GM23338 (cell line): ENCODE measurements around the gene COL4A6. TPM values are rescaled to one million over a fixed set of nuclear protein-coding genes. Genes with fewer than 3 reads are reported as not detected.

ENCODE experiments used
- ATAC-seq: fragments of 200-7000 bp; cut with Tn5 transposase; 3 replicates; pipeline ENCODE4 v1.9.1; 2020
- DNase-seq: peaks from one replicate; pipeline ENCODE4 v3.0.0-alpha.2; 2015; ENCODE audit warnings: low spot score
- H2AFZ ChIP-seq: fragments of 200-600 bp; sonication (generic); 2 replicates; pipeline ENCODE4 v1.8.0; 2016; ENCODE audit warnings: antibody characterized with exemption, mild to moderate bottlenecking, moderate library complexity
- H3F3A ChIP-seq: fragments of 200-600 bp; sonication (generic); replicated peaks from 2 replicates; pipeline ENCODE4 v1.8.0; 2017; ENCODE audit warnings: antibody characterized with exemption, mixed run types, low read depth
- H3K27ac ChIP-seq: fragments of 200-600 bp; sonication (generic); 2 replicates; pipeline ENCODE4 v1.6.1; 2016; ENCODE audit warnings: low read depth
- H3K27me3 ChIP-seq: fragments of 200-600 bp; sonication (generic); 2 replicates; pipeline ENCODE4 v1.8.0; 2016; ENCODE audit warnings: mild to moderate bottlenecking, mixed run types, moderate library complexity; ENCODE audit not compliant: insufficient read depth
- H3K36me3 ChIP-seq: fragments of 200-600 bp; sonication (generic); 2 replicates; pipeline ENCODE4 v1.8.0; 2016; ENCODE audit warnings: mild to moderate bottlenecking; ENCODE audit not compliant: insufficient read depth
- H3K4me1 ChIP-seq: fragments of 200-600 bp; sonication (generic); 2 replicates; pipeline ENCODE4 v1.8.0; 2016; ENCODE audit warnings: mild to moderate bottlenecking, moderate library complexity; ENCODE audit not compliant: insufficient read depth
- H3K4me2 ChIP-seq: fragments of 200-600 bp; sonication (generic); 2 replicates; pipeline ENCODE4 v1.7.1; 2017; ENCODE audit warnings: mixed run types
- H3K4me3 ChIP-seq: fragments of 200-600 bp; sonication (generic); 2 replicates; pipeline ENCODE4 v1.6.1; 2016; ENCODE audit warnings: mixed run types
- H3K79me2 ChIP-seq: fragments of 200-600 bp; sonication (generic); replicated peaks from 2 replicates; pipeline ENCODE4 v1.8.0; 2017; ENCODE audit warnings: mild to moderate bottlenecking; ENCODE audit not compliant: insufficient read depth
- H3K9me2 ChIP-seq: fragments of 200-600 bp; sonication (generic); 2 replicates; pipeline ENCODE4 v1.8.0; 2017; ENCODE audit not compliant: insufficient read depth
- H4K20me1 ChIP-seq: fragments of 200-600 bp; sonication (generic); replicated peaks from 2 replicates; pipeline ENCODE4 v1.8.0; 2017; ENCODE audit warnings: mild to moderate bottlenecking; ENCODE audit not compliant: insufficient read depth
- H3K27ac Mint-ChIP-seq: 2 replicates; pipeline ENCODE4 v1.8.0; 2020; ENCODE audit warnings: inconsistent platforms, mild to moderate bottlenecking, moderate library complexity, mixed read lengths
- H3K27me3 Mint-ChIP-seq: 3 replicates; pipeline ENCODE4 v1.8.0; 2022; ENCODE audit warnings: low read depth, mild to moderate bottlenecking, moderate library complexity, mixed read lengths, inconsistent platforms; ENCODE audit not compliant: insufficient read depth, poor library complexity
- H3K36me3 Mint-ChIP-seq: 3 replicates; pipeline ENCODE4 v1.8.0; 2021; ENCODE audit warnings: low read depth, mild to moderate bottlenecking, inconsistent platforms, moderate library complexity, mixed read lengths
- H3K4me1 Mint-ChIP-seq: 3 replicates; pipeline ENCODE4 v1.8.0; 2020; ENCODE audit warnings: mild to moderate bottlenecking, inconsistent platforms, mixed read lengths
- H3K4me3 Mint-ChIP-seq: 3 replicates; pipeline ENCODE4 v1.8.0; 2021; ENCODE audit warnings: moderate library complexity, mild to moderate bottlenecking, inconsistent platforms, mixed read lengths
- H3K9me3 Mint-ChIP-seq: 3 replicates; pipeline ENCODE4 v1.8.0; 2020; ENCODE audit warnings: moderate library complexity, mild to moderate bottlenecking, inconsistent platforms, mixed read lengths
- CREB1 ChIP-seq: fragments of 250-450 bp; sonication (Bioruptor Pico); IDR thresholded peaks from 2 replicates; pipeline ENCODE4 v1.5.0; 2020; ENCODE audit warnings: low read depth, mild to moderate bottlenecking, moderate library complexity
- EZH2 ChIP-seq: fragments of 200-600 bp; sonication (generic); IDR thresholded peaks from one replicate; pipeline ENCODE4 v1.8.0; 2017; ENCODE audit warnings: antibody characterized with exemption, mild to moderate bottlenecking, low read depth; ENCODE audit not compliant: unreplicated experiment
- EZH2phosphoT487 ChIP-seq: fragments of 200-600 bp; sonication (generic); IDR thresholded peaks from one replicate; pipeline ENCODE4 v1.8.1; 2018; ENCODE audit warnings: antibody characterized with exemption; ENCODE audit not compliant: unreplicated experiment
- JUNB ChIP-seq: IDR thresholded peaks from one replicate; pipeline ENCODE4 v1.6.1; 2016; ENCODE audit warnings: antibody characterized with exemption; ENCODE audit not compliant: unreplicated experiment
- NANOG ChIP-seq: IDR thresholded peaks from 2 replicates; pipeline ENCODE4 v1.6.1; 2016; ENCODE audit warnings: antibody characterized with exemption, borderline replicate concordance
- POLR2AphosphoS5 ChIP-seq: IDR thresholded peaks from 2 replicates; pipeline ENCODE4 v1.6.1; 2016; ENCODE audit warnings: antibody characterized with exemption, low read depth
- REST ChIP-seq: IDR thresholded peaks from one replicate; pipeline ENCODE4 v1.6.1; 2018; ENCODE audit warnings: antibody characterized with exemption; ENCODE audit not compliant: unreplicated experiment
- STAT1 ChIP-seq: IDR thresholded peaks from one replicate; pipeline ENCODE4 v1.6.1; 2016; ENCODE audit warnings: antibody characterized with exemption; ENCODE audit not compliant: unreplicated experiment
- ZNF114 ChIP-seq: fragments of 250-450 bp; sonication (Bioruptor Pico); IDR thresholded peaks from 2 replicates; pipeline ENCODE4 v1.5.0; 2020; ENCODE audit warnings: mild to moderate bottlenecking, moderate library complexity
- ZNF331 ChIP-seq: fragments of 250-450 bp; sonication (Bioruptor Pico); IDR thresholded peaks from 2 replicates; pipeline ENCODE4 v1.5.0; 2020; ENCODE audit warnings: low read depth, mild to moderate bottlenecking, moderate library complexity
- polyA plus RNA-seq: library from polyadenylated mRNA; unstranded; fragments of >200 nt; fragmentation: Nextera tagmentation; extraction: Ambion mirVana; gene quantifications from 2 replicates; pipeline ENCODE4 v1.2.1, GENCODE V29; 2016
- total RNA-seq: library from RNA; depleted of rRNA; stranded (reverse); fragments of >200 nt; shearing (Covaris generic); gene quantifications from 2 replicates; pipeline ENCODE4 v1.2.3, GENCODE V29; 2014
- TF ChIP-seq, protein P1 (sequence below): fragments of 250-450 bp; sonication (Bioruptor Pico); IDR thresholded peaks from 2 replicates; pipeline ENCODE4 v1.5.0; 2020; ENCODE audit warnings: mild to moderate bottlenecking, moderate library complexity
- TF ChIP-seq, protein P2 (sequence below): IDR thresholded peaks from 2 replicates; pipeline ENCODE4 v1.6.1; 2016; ENCODE audit warnings: antibody characterized with exemption
- TF ChIP-seq, protein P3 (sequence below), 2 experiments: fragments of 200-600 bp in 1 of 2; sonication (generic) in 1 of 2; conservative IDR thresholded peaks; 2 replicates each; pipeline versions ENCODE4 v1.5.1 to v1.6.1; 2016 to 2017; ENCODE audit warnings: antibody characterized with exemption in 2 of 2, low read depth in 2 of 2, mild to moderate bottlenecking in 2 of 2, moderate library complexity in 1 of 2

The COL4A6 gene
- total and polyA plus RNA-seq, 2 experiments from 2014 or later: 4.1 to 15.2 TPM

GRCh38 chrX:108447303-108447702 is 9.1 kb upstream of the COL4A6 start:
- ATAC-seq: no peak
- DNase-seq: no peak
- H3K9me3 Mint-ChIP-seq: peaks cover 16% of the 10 kb centered on the region; the same call in 2 of the 3 replicates
- H3K4me1 Mint-ChIP-seq: peaks cover 20% of the 10 kb centered on the region
- Histone ChIP-seq H3K4me3 (no peak overlapping the region), H3K79me2 (peaks cover 48% of the 10 kb centered on the region), H3K27me3 (no peaks in the 10 kb centered on the region), H3K36me3 (no peaks in the 10 kb centered on the region), H3K4me1 (peaks cover 8% of the 10 kb centered on the region; the same call in 1 of the 2 replicates), H3F3A (no peaks in the 10 kb centered on the region), H3K4me2 (peak overlapping the region; percentile 60; the same call in 1 of the 2 replicates), H2AFZ (no peak overlapping the region), H4K20me1 (no peaks in the 10 kb centered on the region), H3K27ac (no peak overlapping the region), H3K9me2 (no peaks in the 10 kb centered on the region)
- H3K4me3 Mint-ChIP-seq: no peak overlapping the region
- no peak overlapping the region for H3K27ac Mint-ChIP-seq
- H3K36me3 Mint-ChIP-seq: peaks cover 19% of the 10 kb centered on the region
- TF ChIP-seq JUNB: no peak
- TF ChIP-seq EZH2: no peak
- TF ChIP-seq REST: no peak
- TF ChIP-seq POLR2AphosphoS5: no peak
- TF ChIP-seq STAT1: no peak
- no peak for TF ChIP-seq NANOG
- TF ChIP-seq CREB1: no peak
- TF ChIP-seq, protein P1, sequence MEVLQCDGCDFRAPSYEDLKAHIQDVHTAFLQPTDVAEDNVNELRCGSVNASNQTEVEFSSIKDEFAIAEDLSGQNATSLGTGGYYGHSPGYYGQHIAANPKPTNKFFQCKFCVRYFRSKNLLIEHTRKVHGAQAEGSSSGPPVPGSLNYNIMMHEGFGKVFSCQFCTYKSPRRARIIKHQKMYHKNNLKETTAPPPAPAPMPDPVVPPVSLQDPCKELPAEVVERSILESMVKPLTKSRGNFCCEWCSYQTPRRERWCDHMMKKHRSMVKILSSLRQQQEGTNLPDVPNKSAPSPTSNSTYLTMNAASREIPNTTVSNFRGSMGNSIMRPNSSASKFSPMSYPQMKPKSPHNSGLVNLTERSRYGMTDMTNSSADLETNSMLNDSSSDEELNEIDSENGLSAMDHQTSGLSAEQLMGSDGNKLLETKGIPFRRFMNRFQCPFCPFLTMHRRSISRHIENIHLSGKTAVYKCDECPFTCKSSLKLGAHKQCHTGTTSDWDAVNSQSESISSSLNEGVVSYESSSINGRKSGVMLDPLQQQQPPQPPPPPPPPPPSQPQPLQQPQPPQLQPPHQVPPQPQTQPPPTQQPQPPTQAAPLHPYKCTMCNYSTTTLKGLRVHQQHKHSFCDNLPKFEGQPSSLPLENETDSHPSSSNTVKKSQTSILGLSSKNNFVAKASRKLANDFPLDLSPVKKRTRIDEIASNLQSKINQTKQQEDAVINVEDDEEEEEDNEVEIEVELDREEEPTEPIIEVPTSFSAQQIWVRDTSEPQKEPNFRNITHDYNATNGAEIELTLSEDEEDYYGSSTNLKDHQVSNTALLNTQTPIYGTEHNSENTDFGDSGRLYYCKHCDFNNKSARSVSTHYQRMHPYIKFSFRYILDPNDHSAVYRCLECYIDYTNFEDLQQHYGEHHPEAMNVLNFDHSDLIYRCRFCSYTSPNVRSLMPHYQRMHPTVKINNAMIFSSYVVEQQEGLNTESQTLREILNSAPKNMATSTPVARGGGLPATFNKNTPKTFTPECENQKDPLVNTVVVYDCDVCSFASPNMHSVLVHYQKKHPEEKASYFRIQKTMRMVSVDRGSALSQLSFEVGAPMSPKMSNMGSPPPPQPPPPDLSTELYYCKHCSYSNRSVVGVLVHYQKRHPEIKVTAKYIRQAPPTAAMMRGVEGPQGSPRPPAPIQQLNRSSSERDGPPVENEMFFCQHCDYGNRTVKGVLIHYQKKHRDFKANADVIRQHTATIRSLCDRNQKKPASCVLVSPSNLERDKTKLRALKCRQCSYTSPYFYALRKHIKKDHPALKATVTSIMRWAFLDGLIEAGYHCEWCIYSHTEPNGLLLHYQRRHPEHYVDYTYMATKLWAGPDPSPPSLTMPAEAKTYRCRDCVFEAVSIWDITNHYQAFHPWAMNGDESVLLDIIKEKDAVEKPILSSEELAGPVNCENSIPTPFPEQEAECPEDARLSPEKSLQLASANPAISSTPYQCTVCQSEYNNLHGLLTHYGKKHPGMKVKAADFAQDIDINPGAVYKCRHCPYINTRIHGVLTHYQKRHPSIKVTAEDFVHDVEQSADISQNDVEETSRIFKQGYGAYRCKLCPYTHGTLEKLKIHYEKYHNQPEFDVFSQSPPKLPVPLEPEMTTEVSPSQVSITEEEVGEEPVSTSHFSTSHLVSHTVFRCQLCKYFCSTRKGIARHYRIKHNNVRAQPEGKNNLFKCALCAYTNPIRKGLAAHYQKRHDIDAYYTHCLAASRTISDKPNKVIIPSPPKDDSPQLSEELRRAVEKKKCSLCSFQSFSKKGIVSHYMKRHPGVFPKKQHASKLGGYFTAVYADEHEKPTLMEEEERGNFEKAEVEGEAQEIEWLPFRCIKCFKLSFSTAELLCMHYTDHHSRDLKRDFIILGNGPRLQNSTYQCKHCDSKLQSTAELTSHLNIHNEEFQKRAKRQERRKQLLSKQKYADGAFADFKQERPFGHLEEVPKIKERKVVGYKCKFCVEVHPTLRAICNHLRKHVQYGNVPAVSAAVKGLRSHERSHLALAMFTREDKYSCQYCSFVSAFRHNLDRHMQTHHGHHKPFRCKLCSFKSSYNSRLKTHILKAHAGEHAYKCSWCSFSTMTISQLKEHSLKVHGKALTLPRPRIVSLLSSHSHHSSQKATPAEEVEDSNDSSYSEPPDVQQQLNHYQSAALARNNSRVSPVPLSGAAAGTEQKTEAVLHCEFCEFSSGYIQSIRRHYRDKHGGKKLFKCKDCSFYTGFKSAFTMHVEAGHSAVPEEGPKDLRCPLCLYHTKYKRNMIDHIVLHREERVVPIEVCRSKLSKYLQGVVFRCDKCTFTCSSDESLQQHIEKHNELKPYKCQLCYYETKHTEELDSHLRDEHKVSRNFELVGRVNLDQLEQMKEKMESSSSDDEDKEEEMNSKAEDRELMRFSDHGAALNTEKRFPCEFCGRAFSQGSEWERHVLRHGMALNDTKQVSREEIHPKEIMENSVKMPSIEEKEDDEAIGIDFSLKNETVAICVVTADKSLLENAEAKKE (CRISPR knock-in tag): no peak
- TF ChIP-seq, protein P2, sequence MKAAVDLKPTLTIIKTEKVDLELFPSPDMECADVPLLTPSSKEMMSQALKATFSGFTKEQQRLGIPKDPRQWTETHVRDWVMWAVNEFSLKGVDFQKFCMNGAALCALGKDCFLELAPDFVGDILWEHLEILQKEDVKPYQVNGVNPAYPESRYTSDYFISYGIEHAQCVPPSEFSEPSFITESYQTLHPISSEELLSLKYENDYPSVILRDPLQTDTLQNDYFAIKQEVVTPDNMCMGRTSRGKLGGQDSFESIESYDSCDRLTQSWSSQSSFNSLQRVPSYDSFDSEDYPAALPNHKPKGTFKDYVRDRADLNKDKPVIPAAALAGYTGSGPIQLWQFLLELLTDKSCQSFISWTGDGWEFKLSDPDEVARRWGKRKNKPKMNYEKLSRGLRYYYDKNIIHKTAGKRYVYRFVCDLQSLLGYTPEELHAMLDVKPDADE: no peak
- TF ChIP-seq, protein P3, sequence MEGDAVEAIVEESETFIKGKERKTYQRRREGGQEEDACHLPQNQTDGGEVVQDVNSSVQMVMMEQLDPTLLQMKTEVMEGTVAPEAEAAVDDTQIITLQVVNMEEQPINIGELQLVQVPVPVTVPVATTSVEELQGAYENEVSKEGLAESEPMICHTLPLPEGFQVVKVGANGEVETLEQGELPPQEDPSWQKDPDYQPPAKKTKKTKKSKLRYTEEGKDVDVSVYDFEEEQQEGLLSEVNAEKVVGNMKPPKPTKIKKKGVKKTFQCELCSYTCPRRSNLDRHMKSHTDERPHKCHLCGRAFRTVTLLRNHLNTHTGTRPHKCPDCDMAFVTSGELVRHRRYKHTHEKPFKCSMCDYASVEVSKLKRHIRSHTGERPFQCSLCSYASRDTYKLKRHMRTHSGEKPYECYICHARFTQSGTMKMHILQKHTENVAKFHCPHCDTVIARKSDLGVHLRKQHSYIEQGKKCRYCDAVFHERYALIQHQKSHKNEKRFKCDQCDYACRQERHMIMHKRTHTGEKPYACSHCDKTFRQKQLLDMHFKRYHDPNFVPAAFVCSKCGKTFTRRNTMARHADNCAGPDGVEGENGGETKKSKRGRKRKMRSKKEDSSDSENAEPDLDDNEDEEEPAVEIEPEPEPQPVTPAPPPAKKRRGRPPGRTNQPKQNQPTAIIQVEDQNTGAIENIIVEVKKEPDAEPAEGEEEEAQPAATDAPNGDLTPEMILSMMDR (conservative IDR thresholded peaks at IDR 0.05; ENCODE audit: low read depth in 2 of 2): no peak
- TF ChIP-seq EZH2phosphoT487: no peak
- TF ChIP-seq ZNF331 (CRISPR knock-in tag): no peak
- no peak for TF ChIP-seq ZNF114 (CRISPR knock-in tag)
- H3K27me3 Mint-ChIP-seq: no peaks in the 10 kb centered on the region
